Testis (tissue), 2 donors: ENCODE data around the gene WFIKKN2.

Experiments used
- CTCF ChIP-seq, 3 experiments: fragments of 450-650 bp in 2 of 3; fragments of 200-600 bp in 1 of 3; sonication (generic) in 1 of 3; IDR thresholded peaks; one replicate each; pipeline ENCODE4 v1.5.1; 2016 to 2019; ENCODE audit warnings: antibody characterized with exemption in 3 of 3, mild to moderate bottlenecking in 2 of 3, moderate library complexity in 1 of 3
- POLR2A ChIP-seq: fragments of 450-650 bp; IDR thresholded peaks from one replicate; pipeline ENCODE4 v1.6.1; 2017; ENCODE audit warnings: antibody characterized with exemption, mild to moderate bottlenecking, moderate library complexity

- no peak for TF ChIP-seq CTCF (IDR thresholded peaks at IDR 0.05)
- TF ChIP-seq POLR2A = no peak
Observed at GRCh38 chr17:50807675-50808074, 27.7 kb upstream of the WFIKKN2 start.
